Right cardiac atrium (tissue), 5 donors: ENCODE data around the gene TAAR9. TPM values are rescaled to one million over a fixed set of nuclear protein-coding genes. Genes with fewer than 3 reads are reported as not detected.

ENCODE experiments used
- ATAC-seq, 2 donors: fragments of 200-7000 bp; cut with Tn5 transposase; one replicate each; pipeline versions ENCODE4 v1.8.0 to v1.9.1; 2020; ENCODE audit warnings: moderate library complexity in 2 of 2, mild to moderate bottlenecking in 1 of 2
- DNase-seq, 3 donors: peaks; one replicate each; pipeline ENCODE4 v3.0.0-alpha.2; 2020
- H3K27ac ChIP-seq: one replicate; pipeline ENCODE4 v1.5.1; 2013; ENCODE audit warnings: mild to moderate bottlenecking, low read length, control low read depth, moderate library complexity
- H3K27me3 ChIP-seq: one replicate; pipeline ENCODE4 v1.6.1; 2013; ENCODE audit not compliant: control insufficient read depth, insufficient read depth
- H3K4me1 ChIP-seq: one replicate; pipeline ENCODE4 v1.6.1; 2013; ENCODE audit warnings: low read length; ENCODE audit not compliant: control insufficient read depth, insufficient read depth
- H3K4me3 ChIP-seq: one replicate; pipeline ENCODE4 v1.5.1; 2013; ENCODE audit warnings: low read length, control low read depth
- H3K9me3 ChIP-seq: one replicate; pipeline ENCODE4 v1.6.1; 2013; ENCODE audit warnings: low read length; ENCODE audit not compliant: control insufficient read depth
- WGBS: extraction: QIAGEN DNeasy Blood & Tissue Kit; methylation state at CpG from one replicate; pipeline ENCODE4 v1.1.7; 2013; 5-methylcytosine and 5-hydroxymethylcytosine counted together
- intact Hi-C, 4 donors: fragments of 100-400 bp; cut with DNase I; formaldehyde crosslinking; loops; one replicate each; pipeline versions ENCODE4 v1.11.0 to v1.14.0; 2022 to 2023
- polyA plus RNA-seq: library from polyadenylated mRNA; stranded (reverse); fragments of 200-250 nt; gene quantifications from one replicate; pipeline ENCODE4 v1.2.3, GENCODE V29; 2013
- total RNA-seq, 4 donors: library from RNA; stranded (reverse); fragmentation: NEBNext Ultra II Directional; extraction: Animal tissue kit (Norgen Biotek cat#: 25700); gene quantifications; one replicate each; pipeline ENCODE4 v1.2.1, GENCODE V29; 2021
- donor health status: healthy with polysubstance abuse.
- donor health status: DM: no; HTN: yes; CAD: no.
- donor health status: DM: no; HTN: no; CAD: no.
- donor health status: DM: no; HTN: yes; CAD: no; lungs with severe emphysema.
- donor health status: DM: yes; HTN: yes; CAD: no.

Gene TAAR9
- total and polyA plus RNA-seq, 5 donors, result not detected

GRCh38 chr6:132499757-132500156 is 38.3 kb upstream of the TAAR9 start:
- 52% methylated on average over 4 of the region's 4 CpGs for WGBS
- Histone ChIP-seq H3K27ac (no peak overlapping the region), H3K27me3 (no peaks in the 10 kb centered on the region), H3K4me1 (peaks cover 4% of the 10 kb centered on the region), H3K9me3 (no peaks in the 10 kb centered on the region), H3K4me3 (no peak overlapping the region)
- ATAC-seq (peak; percentile 40), DNase-seq (no peak)
- intact Hi-C loops, result no loop called here

DNA sequence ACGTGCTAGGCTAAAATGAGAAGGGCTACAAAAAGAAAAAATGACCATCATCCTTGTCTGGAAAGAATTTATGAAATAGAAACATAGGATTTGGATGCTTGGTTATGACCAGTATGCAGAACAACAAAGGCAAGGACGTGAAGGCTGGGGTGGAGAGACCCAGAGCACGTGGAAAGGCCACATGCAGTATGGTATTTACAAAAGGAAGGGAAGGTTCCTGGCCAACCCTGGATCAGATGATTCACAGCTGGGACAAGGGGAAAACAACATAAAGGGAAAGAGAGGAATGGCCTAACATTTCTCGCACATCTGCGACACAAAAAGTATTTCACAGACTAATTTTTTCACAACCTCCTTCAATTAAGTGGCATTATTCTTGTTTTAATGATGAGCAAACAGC is 33.3 kb upstream of the TAAR9 start:
- Histone ChIP-seq H3K9me3 (no peaks in the 10 kb centered on the region), H3K4me1 (peaks cover 10% of the 10 kb centered on the region), H3K27me3 (no peaks in the 10 kb centered on the region), H3K4me3 (no peak overlapping the region), H3K27ac (no peak overlapping the region)
- ATAC-seq, result peak; percentile 66 to 93
- no peak for DNase-seq
- WGBS, result 71% methylated on average over 5 of the region's 5 CpGs
- intact Hi-C loops, result no loop called here

- WGBS, result 79% methylated on average over 1 of the region's 1 CpG
- ATAC-seq (peak in 1 of 2 donors; percentile 48), DNase-seq (no peak)
- Histone ChIP-seq H3K27ac (no peak overlapping the region), H3K27me3 (no peaks in the 10 kb centered on the region), H3K4me1 (peaks cover 8% of the 10 kb centered on the region), H3K9me3 (no peaks in the 10 kb centered on the region), H3K4me3 (no peak overlapping the region)
- intact Hi-C loops, result no loop called here
These were observed 32.9 kb upstream of the TAAR9 start for GRCh38 chr6:132505158-132505557.

DNA sequence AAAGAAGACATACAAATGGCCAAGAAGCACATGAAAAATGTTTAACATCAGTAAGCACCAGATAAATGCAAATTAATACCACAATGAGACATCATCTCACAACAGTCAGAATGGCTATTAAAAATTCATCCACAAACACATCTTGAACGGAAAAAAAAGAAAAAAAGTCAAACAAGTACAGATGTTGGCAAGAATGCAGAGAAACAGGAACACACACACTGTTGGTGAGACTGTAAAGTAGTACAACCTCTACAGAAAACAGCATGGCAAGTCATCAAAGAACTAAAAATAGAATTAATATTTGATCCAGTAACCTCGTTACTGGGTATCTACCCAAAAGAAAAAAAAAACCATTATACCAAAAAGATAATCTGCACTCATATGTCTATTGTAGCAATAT is 31.6 kb upstream of the TAAR9 start:
- WGBS, result 62% methylated on average over 2 of the region's 2 CpGs
- no peak overlapping the region for H3K27ac ChIP-seq
- H3K4me3 ChIP-seq, result no peak overlapping the region
- DNase-seq (no peak), ATAC-seq (no peak)
- no peaks in the 10 kb centered on the region for H3K9me3 ChIP-seq
- peaks cover 12% of the 10 kb centered on the region for H3K4me1 ChIP-seq
- H3K27me3 ChIP-seq, result no peaks in the 10 kb centered on the region
- intact Hi-C loops, result no loop called here

DNA sequence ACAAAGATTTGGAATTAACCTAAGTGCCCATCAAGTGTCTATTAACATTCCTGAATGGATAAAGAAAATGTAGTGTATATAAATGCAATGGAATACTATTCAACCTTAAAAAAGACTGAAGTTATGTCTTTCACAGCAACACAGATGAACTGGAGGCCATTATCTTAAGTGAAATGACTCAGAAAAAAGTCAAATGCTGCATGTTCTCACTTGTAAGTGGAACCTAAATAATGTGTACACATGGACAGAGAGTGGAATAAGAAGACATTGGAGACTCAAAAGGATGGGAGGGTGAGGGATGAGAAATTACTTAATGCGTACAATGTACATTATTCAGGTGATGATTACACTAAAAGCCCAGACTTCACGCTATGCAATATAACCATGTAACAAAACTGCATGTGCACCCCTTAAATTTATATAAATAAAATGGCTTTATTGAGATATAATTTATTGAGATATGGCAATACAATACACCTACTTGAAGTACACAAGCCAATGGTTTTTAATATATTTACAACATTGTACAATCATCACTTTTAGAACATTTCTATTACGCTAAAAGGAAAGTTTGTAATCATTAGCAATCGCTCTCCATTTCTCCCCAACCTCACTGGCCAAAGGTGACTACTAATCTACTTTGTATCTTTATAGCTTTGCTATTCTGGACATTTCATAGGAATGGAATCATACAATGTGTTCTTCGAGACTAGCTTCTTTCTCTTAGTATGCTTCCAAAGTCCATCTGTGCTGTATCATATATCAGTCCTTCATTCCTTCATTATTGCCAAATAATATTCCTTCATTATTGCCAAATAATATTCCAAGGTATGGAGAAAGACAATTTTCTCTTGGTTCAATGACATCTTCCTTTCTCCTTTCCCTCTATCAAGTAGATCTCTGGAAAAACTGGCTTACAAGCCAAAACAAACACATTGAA is 30.9 kb upstream of the TAAR9 start:
- ATAC-seq, result no peak
- H3K27ac ChIP-seq, result no peak overlapping the region
- intact Hi-C loops, result no loop called here
- H3K27me3 ChIP-seq, result no peaks in the 10 kb centered on the region
- peaks cover 12% of the 10 kb centered on the region for H3K4me1 ChIP-seq
- no peaks in the 10 kb centered on the region for H3K9me3 ChIP-seq
- 98% methylated on average over 5 of the region's 5 CpGs for WGBS
- H3K4me3 ChIP-seq, result no peak overlapping the region
- no peak for DNase-seq

- peak overlapping the region; percentile 55 for H3K4me3 ChIP-seq
- H3K9me3 ChIP-seq, result no peaks in the 10 kb centered on the region
- ATAC-seq, result no peak
- peaks cover 4% of the 10 kb centered on the region for H3K4me1 ChIP-seq
- intact Hi-C loops, result no loop called here
- WGBS, result 38% methylated on average over 4 of the region's 4 CpGs
- H3K27me3 ChIP-seq, result no peaks in the 10 kb centered on the region
- no peak for DNase-seq
- no peak overlapping the region for H3K27ac ChIP-seq
These were observed 26.8 kb upstream of the TAAR9 start for GRCh38 chr6:132511210-132511830.

GRCh38 chr6:132511831-132512220 is 26.3 kb upstream of the TAAR9 start:
- H3K4me3 ChIP-seq, result peak overlapping the region; percentile 55
- H3K27ac ChIP-seq, result no peak overlapping the region
- 22% methylated on average over 2 of the region's 2 CpGs for WGBS
- intact Hi-C loops, result no loop called here
- peaks cover 4% of the 10 kb centered on the region for H3K4me1 ChIP-seq
- H3K9me3 ChIP-seq, result no peaks in the 10 kb centered on the region
- ATAC-seq, result no peak
- no peak for DNase-seq
- no peaks in the 10 kb centered on the region for H3K27me3 ChIP-seq

GRCh38 chr6:132512342-132512637 is 25.8 kb upstream of the TAAR9 start:
- WGBS, result under 1% methylated on average over 7 of the region's 7 CpGs
- ATAC-seq (no peak), DNase-seq (no peak)
- H3K27me3 ChIP-seq, result no peaks in the 10 kb centered on the region
- intact Hi-C loops, result no loop called here
- no peaks in the 10 kb centered on the region for H3K9me3 ChIP-seq
- H3K4me3 ChIP-seq, result peak overlapping the region; percentile 55
- peak overlapping the region; percentile 61 for H3K27ac ChIP-seq
- H3K4me1 ChIP-seq, result peaks cover 4% of the 10 kb centered on the region

DNA sequence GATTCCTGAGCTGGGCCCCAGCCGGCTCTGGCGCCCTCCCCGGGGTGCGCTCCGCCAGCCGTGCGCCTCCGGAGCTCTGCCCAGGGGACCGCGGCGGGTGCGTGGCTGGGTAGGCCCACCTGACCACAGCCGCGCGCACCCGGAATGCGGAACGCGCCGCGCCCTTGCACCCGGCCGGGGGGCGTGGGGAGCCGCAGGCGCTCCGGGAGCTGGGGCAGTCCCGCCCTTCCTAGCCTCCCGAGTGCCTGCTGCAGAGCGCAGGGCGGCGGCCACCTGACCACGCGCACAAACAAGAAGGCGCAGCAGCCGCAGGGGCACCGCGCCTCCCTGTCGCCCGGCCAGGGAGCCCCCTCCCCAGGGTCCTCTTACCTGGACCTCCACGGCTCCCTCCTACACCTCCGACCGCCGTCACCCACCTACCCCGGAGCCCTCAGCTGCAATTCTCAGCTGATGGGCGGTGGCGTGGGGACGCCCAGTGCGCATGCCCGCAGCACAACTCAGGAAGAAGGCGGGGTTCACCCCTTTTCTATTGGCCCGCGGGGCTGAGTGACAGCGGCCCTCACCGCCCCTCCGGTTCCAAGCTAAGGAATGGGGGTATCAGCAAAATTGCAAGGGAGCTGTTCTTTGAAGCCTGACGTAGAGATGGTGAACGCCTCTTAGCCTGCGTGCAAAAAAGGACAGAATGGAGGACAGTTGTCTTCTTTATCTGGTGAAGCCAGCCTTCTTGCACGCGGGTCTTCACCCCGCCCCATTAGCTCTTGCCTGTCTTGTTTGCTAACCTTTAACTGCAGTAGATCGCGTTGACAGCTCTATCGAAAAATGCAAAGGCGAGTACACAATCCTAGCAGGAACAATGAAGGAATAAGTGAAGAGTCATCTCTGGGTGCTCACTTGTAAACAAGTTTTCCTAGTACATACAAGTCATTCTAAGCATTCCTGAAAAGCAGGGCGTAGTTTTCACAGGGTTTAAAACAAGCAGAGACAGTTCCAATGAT is 25.1 kb upstream of the TAAR9 start, which contains the start of gene STX7:
Gene STX7, minus strand, starts transcription at position 479 of the 995 bp plus-strand sequence. CDS start 9,586 bp downstream, outside the sequence.
- under 1% methylated on average over 67 of the region's 67 CpGs for WGBS
- DNase-seq, result peak; percentile 93 to 96 (median 95)
- intact Hi-C loops, result no loop called here

GRCh38 chr6:132513831-132514545 is 24.1 kb upstream of the TAAR9 start:
- 30% methylated on average over 3 of the region's 3 CpGs for WGBS
- peak overlapping the region; percentile 55 for H3K4me3 ChIP-seq
- H3K27ac ChIP-seq, result no peak overlapping the region
- no peak for DNase-seq
- intact Hi-C loops, result no loop called here
- H3K9me3 ChIP-seq, result no peaks in the 10 kb centered on the region
- H3K27me3 ChIP-seq, result no peaks in the 10 kb centered on the region
- H3K4me1 ChIP-seq, result peaks cover 4% of the 10 kb centered on the region
- ATAC-seq, result no peak

More for the DNA sequence above, 25.1 kb upstream of the TAAR9 start, which contains the start of gene STX7:
- Histone ChIP-seq H3K27ac (peak within 1 kb of the TSS; percentile 61), H3K9me3 (no peaks in the 10 kb centered on the region), H3K27me3 (no peaks in the 10 kb centered on the region), H3K4me1 (peaks cover 4% of the 10 kb centered on the region), H3K4me3 (peak within 1 kb of the TSS; percentile 55)
- peak; percentile 99 for ATAC-seq
